HG03175 (cell line): ENCODE measurements around the gene INVS.

Experiments used
- ATAC-seq: cut with Tn5 transposase; IDR thresholded peaks from one replicate; pipeline ENCODE4 v1.9.1; 2021; ENCODE audit warnings: mild to moderate bottlenecking, moderate library complexity; ENCODE audit not compliant: unreplicated experiment

Gene INVS

DNA sequence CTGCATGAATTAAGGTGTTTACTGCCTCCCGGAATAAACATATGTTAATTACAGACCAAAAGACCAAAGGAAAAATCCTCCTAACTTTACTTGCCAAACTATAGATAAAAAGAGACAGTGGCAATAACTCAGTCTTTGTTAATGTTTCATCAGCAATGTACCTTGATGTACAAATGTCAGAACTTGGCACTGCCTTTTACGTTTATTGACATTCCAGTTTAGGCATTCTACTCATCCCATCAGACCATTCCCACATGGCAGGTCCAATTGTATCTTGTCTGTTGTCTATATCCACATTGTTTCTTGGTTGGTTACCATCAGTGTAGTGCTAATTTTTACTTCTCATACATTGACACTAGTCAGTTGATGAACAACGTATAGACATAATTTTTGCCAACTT, 168.2 kb downstream of the INVS start:
- ATAC-seq, result no peak

DNA sequence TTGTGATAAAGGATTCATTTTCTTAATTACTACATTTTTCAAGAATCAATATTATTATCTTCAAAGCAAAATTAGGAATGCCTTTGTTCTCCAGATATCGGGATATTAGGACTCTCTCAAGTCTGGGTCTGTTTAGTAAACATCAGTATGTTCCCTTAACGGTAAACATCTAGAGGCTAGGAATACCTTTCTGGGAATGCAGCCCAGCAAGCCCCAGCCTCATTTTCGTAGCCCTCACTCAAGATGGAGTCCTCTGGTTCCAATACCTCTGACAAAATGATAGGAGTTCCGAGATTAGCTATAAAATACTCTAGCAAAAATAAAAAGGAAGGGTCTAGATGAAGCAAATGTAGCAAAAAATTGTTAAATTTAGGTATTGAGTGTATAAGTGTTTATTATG, 169.2 kb downstream of the INVS start:
- ATAC-seq, result no peak

DNA sequence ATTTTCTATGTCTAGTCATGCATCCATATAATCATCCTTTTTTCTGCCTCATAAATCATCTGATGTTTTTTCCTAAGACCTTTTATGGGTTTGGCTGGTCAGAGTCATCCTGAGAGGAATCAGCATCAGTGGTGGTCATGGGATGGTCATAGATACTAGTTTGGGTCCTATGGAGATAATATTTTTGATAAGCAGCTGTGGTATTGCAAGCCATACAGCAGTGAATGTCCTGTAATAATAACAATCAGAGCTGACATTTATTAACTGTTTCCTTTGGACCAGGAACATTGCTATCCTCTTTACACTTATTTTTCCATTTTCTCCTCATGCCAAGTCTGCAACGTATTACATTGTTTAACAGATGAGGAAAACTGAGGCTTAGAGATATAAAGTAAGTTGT, 170.6 kb downstream of the INVS start:
- ATAC-seq, result no peak

DNA sequence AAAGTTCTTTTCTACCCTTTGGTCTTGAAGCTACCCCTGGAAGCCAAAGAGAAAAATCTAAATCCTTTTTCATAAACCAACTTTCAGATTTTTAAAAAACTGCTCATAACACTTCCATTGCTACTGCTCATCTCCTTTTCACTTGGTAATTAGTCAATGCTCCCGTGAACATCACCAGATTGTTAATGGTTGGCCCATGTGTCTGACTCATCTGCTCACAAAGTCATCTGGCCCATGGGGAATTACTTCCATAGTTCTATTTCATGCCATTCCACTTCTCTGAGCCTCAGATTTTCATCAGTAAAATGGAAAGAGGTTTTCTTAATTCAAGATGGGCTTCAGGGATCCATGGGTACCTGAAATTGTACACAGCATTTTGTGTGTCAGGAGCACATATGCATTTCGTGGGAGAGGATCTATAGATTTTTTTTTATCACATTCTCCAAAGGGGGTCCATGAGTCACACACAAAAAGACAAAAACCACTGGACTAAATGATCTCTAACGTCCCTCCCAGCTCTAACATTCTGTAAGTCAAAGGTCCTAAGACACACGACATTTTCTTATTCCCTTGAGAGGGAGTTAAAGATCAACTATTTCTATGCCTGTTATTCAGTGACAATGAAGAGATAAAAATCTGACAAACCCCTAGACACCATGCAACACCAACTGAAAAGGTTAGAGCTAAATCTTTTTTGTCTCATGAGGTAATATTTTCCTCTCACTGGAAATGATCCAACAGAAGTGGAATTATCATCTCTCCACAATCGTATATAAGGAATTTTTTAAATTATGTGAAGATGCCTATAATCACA, 178.3 kb downstream of the INVS start:
- ATAC-seq, result no peak

DNA sequence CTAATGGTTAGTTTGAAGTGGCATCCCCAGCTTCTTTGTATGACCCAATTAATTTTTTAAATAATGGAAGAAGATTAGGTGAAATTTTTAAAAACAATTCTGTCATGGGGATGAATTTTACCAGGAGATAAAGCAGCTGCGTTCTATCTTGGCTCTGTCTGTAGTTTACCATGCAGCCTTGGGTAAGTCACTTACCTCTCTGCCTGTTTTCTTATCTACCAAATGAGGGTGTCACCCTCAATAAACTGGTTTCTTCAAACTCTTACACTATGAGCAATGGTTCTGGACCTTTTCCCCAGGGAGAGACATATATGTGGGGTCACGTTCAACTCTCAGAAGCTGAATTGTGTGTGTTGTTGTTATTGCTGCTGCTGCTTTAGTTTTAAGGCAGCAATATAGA, 182.0 kb downstream of the INVS start:
- no peak for ATAC-seq

DNA sequence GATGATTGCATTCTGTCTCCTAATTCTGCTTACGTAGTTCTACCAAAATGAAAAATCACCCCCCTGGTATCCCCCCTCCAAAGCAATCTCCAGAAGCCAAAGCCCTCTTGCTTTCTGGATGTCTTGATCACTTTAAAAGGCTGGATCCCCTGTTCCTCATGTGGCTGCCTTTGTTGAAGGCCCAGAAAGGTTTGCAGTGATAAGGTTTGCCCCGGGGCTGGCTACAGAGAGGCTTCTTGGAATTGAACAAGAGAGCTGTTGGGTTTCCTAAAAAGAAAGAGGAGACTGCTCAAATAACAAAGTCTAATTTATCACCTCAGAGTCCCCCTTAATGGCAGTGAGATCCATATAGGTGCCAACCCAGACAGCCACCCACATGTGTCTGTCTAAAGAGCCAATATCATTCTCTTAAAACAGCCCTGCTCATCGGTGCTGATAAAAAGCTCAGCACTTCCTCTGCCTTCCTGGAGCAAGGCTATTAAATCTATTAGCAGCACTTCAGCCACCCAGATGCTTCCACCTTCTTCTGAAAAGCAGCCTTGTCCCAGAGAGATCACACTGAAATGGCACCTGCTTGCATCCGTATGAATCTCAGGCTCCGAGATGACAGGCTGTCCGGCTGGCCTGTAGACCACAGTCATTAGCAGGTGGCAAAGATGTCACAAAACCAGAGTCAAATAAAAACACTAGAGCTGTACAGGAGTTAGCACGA, 182.8 kb downstream of the INVS start:
- ATAC-seq, result no peak

DNA sequence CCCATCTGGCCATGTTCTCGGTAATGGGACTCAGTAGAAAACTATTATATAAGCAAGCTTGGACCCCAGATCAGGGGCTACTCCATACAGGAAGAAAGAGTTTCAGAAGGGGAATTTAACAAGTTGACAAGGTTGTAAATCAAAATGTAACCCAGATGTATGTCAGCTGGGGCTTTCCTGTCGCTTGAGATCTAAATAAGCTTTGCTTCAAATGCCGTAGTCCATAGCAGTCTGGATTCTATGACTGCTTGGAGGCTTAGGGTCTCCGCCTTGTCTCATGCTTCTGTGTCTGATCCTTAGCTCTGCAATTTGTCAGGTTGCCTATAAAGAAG, 183.3 kb downstream of the INVS start:
- no peak for ATAC-seq

DNA sequence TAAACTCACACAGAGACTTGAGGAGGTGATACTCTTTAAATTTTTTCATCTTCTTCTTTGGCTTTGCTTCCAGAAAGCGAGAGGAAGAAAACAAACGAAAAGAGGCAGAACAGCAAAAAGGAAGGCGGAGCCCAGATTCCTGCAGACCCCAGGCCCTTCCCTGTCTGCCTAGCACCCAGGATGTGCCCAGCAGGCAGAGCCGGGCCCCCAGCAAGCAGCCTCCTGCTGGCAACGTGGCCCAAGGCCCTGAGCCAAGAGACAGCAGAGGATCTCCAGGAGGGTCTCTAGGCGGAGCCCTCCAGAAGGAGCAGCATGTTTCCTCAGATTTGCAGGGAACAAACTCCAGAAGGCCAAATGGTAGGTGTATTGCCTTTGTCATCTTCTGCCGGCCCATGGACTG, 185.2 kb downstream of the INVS start:
- ATAC-seq, result no peak

DNA sequence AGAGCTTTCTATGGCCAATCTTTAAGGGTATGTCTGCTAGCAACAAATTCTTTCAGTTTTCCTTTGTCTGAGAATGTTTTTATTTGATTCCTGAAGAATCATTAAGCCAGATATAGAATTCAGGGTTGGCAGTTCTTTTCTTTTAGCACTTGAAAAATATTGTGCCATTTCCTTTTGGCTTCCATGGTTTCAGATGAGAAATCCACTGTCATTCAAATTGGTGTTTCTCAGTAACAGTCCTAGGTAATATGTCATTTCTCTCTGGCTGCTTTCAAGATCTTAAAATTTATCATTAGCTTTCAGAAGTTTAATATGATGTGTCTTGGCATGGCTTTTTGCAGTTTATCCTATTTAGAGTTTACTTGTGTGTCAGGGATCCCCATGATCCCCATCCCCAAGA, 186.0 kb downstream of the INVS start:
- ATAC-seq, result no peak

DNA sequence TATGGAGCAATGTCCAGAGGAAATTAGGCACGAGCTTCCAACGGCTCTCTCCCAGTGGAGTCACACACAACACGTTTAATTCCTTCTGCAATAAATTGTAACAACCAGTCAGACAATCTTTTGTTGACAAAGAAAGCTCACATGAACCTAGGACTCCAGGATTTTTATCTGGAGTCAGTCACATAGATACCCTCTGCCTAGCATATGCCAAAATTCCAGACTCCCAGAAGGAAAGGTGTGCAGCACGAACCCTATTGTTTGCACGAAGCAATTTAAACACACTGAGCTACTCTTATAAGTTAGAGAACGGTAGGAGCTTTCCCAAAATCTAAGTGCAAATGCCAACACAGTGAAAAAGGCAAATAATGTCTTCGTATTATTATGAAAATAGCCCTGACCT, 186.6 kb downstream of the INVS start:
- no peak for ATAC-seq

DNA sequence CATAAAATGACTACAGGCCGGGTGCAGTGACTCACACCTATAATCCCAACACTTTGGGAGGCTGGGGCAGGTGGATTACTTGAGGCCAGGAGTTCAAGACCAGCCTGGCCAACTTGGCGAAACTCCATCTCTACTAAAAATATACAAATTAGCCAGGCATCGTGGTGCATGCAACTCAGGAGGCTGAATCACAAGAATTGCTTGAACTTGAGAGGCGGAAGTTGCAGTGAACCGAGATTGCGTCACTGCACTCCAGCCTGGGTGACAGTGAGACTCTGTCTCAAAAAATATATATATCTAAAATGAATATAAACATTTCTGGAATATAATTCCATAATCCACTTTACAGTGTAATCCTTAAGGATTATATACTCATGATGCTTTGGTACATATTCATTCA, 187.2 kb downstream of the INVS start:
- no peak for ATAC-seq

DNA sequence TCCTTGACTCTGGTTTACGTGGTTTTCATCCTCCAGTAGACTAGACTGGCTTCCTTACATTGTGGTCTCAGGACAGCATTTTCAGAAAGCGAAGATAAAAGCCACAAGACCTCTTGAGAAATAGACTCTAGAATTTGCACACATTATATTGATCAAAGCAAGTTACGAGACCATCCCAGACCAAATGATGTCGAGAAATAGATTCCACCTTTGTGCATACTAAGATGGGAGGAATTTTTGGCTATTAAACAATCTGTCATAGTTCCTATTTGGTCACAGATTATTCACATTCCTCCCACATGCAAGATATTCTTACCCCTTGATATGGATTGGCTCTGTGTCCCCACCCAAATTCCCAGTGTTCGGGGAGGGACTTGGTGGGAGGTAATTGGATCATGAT, 188.1 kb downstream of the INVS start:
- ATAC-seq, result no peak

DNA sequence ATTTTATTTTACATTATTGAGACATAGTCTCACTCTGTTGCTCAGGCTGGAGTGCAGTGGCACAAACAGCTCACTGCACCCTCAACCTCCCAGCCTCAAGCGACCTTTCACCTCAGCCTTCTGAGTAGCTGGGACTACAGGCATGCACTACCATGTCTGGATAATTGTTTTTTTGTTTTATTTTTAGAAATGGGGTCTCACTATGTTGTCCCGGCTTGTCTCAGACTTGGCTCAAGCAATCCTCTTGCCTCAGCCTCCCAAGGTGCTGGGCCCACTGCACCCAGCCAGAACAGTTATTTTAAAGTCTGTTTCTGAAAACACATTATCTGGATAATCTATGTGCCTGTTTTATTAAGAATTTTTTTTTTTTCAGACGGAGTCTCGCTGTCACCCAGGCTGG, 191.7 kb downstream of the INVS start:
- no peak for ATAC-seq

DNA sequence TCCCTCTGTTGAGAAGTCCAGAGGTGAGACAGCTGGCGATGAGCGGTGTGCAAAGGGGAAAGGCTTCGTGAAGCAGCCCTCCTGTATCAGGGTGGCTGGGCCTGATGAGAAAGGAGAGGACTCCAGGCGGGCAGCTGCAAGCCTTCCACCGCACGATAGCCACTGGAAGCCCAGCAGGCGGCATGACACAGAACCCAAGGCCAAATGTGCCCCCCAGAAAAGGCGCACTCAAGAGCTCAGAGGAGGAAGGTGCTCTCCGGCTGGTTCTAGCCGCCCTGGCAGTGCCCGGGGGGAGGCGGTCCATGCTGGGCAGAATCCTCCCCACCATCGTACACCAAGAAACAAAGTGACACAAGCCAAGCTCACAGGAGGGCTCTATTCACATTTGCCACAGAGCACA, 193.4 kb downstream of the INVS start:
- ATAC-seq, result no peak

DNA sequence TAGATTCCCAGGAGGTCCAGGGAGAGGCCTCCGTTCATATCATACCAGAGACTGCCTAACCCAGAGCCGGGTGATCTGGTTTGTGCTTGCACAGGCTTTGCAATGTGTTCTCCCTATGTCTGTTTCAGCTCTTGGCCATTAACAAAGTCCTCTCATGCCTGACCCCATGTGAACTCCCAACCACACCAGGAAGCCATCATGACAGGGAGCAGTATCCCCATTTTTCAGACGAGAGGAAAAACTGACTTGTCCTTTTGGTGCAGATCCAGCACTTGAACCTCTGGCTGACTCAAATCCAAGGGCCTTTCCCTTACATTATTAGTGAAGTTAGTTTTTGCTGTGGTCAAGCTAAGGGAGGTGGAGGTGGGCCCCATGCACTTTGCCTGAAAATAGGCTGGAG, 195.3 kb downstream of the INVS start:
- ATAC-seq, result no peak

DNA sequence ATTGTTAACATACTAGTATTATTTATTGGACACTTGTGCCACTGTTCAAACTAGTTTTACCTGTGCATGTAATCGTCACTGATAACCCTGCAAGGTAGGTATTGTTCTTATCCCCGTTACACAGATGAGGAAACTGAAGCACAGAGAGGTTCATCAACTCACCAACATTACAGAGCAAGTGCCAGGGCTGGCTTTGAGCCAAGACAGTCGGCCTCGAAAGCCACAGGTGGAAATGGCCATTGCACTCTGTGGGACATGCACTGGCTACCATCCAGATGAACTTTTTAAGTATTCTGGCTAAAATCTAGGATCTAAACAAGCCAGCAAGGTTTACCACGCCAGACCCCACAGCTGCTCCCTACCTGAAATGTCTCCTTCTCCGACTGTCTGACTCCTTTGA, 195.8 kb downstream of the INVS start:
- no peak for ATAC-seq

DNA sequence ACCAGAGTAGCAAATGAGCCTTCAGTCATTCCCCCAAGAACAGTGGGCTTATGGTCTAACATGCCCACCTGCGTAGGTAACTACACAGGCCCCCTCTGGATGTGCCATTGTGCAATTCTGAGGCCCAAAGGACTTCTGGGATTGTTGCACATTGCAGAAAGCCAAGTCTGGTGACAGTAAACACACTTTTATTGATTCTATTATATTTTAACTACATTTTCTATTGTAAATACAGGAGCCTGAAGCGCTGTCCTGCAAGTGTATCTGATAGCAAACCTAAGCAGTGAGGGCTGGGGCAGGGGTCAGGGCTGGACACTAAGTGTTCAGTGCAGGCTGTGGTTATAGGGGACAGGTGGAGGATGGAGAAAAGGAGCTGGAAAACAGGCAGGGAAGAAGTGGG, 196.2 kb downstream of the INVS start:
- ATAC-seq, result no peak

DNA sequence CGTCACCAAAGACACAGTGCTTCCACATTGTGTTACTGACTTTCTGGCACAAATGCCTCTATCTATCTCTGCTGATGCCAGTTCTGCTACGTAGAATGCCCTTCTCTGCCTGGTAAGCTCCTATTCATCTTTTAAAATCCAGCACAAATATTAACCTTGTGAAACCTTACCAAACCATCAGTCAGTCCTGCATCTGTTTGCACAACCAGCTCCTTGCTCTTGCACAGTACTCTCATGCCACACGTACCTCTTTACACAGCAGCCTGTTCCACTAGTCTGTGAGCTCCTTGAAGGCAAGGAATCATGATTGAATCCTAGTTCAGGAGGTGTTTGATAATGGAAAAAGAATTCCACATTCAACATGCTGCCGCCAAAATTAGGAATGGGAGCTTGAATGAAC, 197.4 kb downstream of the INVS start:
- no peak for ATAC-seq

DNA sequence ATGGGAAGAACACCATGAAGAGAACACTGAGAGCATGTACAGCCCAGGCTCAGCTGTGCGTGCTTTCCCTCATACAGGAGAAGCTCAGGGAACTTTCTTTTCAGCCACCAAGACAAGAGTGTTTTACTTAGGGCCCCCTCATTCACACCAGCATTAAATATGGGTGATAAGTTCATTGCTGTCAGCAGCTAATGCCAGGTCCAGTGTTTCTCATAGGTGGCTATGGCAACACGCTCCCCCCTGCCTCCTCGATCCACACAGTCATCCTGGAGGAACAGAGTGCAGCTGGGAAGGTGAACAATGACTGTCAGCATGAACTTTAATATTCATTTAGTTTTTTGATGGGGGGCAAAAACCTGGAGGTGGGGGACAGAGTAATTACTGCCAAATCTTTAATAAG, 199.3 kb downstream of the INVS start:
- ATAC-seq, result no peak

DNA sequence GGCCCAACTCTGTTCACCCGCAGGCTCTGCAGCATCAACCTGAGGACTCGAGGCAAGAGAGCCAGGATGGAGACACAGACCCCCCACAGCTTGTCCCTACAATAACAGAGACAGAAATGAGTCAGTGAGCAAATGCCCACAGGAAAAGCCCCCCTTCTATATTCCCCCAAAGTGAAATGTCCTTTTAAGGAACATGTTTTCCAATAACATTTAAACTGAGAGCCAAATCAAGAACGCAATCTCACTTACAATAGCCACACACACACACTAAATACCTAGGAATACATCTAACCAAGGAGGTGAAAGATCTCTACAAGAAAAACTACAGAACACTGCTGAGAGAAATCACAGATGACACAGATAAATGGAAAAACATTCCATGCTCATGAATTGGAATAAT, 204.7 kb downstream of the INVS start:
- ATAC-seq, result no peak

DNA sequence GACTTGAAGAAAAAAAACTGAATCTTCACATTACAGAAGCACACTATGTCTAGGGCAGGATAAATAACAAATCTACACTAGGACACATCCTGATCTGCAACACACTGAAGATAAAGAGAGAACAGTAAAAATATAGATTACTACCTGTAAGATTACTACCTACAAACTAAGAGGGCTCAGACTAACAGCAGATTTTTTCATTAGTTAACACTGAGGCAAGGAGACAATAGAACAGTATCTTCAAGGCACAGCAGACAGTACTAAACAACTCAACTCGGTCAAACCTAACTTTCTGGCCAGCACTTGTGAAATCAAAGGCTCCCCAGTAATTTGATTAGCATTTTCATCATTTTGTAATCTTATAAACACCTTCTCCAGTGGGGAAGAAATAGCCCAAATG, 207.2 kb downstream of the INVS start:
- ATAC-seq, result no peak

DNA sequence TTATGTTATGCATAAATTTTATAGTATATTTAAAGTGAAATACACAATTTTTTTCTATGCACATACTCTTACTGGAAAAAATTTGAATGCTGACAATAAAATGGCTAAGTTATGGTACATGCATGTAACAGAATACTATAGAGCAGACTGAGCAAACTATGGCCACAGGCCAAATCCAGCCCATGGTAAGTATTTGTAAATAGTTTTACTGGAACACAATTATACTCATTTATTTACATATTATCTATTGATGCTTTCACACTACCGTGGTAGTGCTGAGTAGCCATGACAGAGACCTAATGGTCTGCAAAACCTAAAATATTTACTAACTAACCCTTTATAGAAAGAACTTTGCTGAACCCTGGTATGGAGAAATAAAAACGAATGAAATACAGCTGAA, 208.0 kb downstream of the INVS start:
- ATAC-seq, result no peak
